ENCODE results near the gene PDYN.
A peak's percentile ranks its signal among the peaks of the same experiment; 100 is the strongest.

Gene PDYN

GRCh38 chr20:1992359-1993110 lies 1.3 kb downstream of the PDYN start:
- no peak for DNase-seq

- no peak for DNase-seq
These were observed 6.0 kb downstream of the PDYN start for GRCh38 chr20:1987826-1988225.

GRCh38 chr20:1983301-1983700 lies 10.6 kb downstream of the PDYN start:
- no peak for DNase-seq

- DNase-seq: no peak
These were observed 11.2 kb downstream of the PDYN start for GRCh38 chr20:1982686-1983085.

GRCh38 chr20:1979106-1979778 lies 14.6 kb downstream of the PDYN start:
- no peak for DNase-seq

- no peak for DNase-seq
These were observed 18.6 kb downstream of the PDYN start for GRCh38 chr20:1975291-1975690.

GRCh38 chr20:1973601-1974440 lies 20.0 kb downstream of the PDYN start:
- DNase-seq: no peak

GRCh38 chr20:1971893-1972586 lies 21.8 kb downstream of the PDYN start:
- no peak for DNase-seq

GRCh38 chr20:1968964-1969363 lies 24.9 kb downstream of the PDYN start:
- no peak for DNase-seq

GRCh38 chr20:1965520-1966351 lies 28.1 kb downstream of the PDYN start:
- peak; percentile 22 for DNase-seq

- no peak for DNase-seq
These were observed 29.0 kb downstream of the PDYN start for GRCh38 chr20:1964659-1965405.

GRCh38 chr20:1964061-1964460 lies 29.8 kb downstream of the PDYN start:
- no peak for DNase-seq

- no peak for DNase-seq
These were observed 32.5 kb downstream of the PDYN start for GRCh38 chr20:1961374-1961773.

- DNase-seq: no peak
These were observed 34.7 kb downstream of the PDYN start for GRCh38 chr20:1959156-1959555.

- DNase-seq: no peak
These were observed 35.4 kb downstream of the PDYN start for GRCh38 chr20:1958426-1958825.

GRCh38 chr20:1955217-1955616 lies 38.6 kb downstream of the PDYN start:
- DNase-seq: no peak

- DNase-seq: no peak
These were observed 40.2 kb downstream of the PDYN start for GRCh38 chr20:1953621-1954020.

- no peak for DNase-seq
These were observed 40.9 kb downstream of the PDYN start for GRCh38 chr20:1952737-1953530.

GRCh38 chr20:1951436-1952115 lies 42.3 kb downstream of the PDYN start:
- DNase-seq: no peak

- no peak for DNase-seq
These were observed 43.0 kb downstream of the PDYN start for GRCh38 chr20:1950836-1951235.
